ENCODE data around the gene CCDC71L.

GRCh38 chr7:106619213-106619612 lies 41.7 kb downstream of the CCDC71L start:
- TF ChIP-seq POLR2A (IDR thresholded peaks at IDR 0.05) (no peak), CTCF (IDR thresholded peaks at IDR 0.05) (no peak)
